Heart left ventricle (tissue), 13 donors: ENCODE results near the gene SLIT1.

Source experiments
- CTCF ChIP-seq, 12 donors: fragments of 200-600 bp; sonication (generic) in 4 of 12; IDR thresholded peaks; one replicate each; pipeline versions ENCODE4 v1.5.0 to v1.8.0; 2018 to 2022; ENCODE audit warnings: antibody characterized with exemption in 12 of 12, mild to moderate bottlenecking in 5 of 12
- POLR2A ChIP-seq, 2 donors: fragments of 450-650 bp; IDR thresholded peaks; one replicate each; pipeline ENCODE4 v1.6.1; 2017; ENCODE audit warnings: antibody characterized with exemption in 2 of 2, mild to moderate bottlenecking in 2 of 2, moderate library complexity in 2 of 2
- donor health status: ischemic (EF 13 %, LVEDD 7.1; RV severe dilation, severe dysfunction).
- donor health status: DM: no; HTN: yes; CAD: no.
- donor health status: DM: no; HTN: no; CAD: no.
- donor health status: ischemic (EF 25% LVEDD 6.9; RV normal size, moderate dysfunction).
- donor health status: ischemic (EF 25% LVEDD 5.7; RV mildly dilated, moderate dysfunction).
- donor health status: ischemic (EF 35%, LVEDD 5.7; RV mildly dilated, moderate dysfunction).
- donor health status: nonischemic (EF 11% LVEDD 7.7; RV severe dilation, severe dysfunction).
- donor health status: DM: yes; HTN: yes; CAD: no.
- donor health status: PGD.
- donor health status: ischemic (EF 29% LVEDD 5.4; RV normal size, mild dysfunction).
- donor health status: nonischemic (EF 23%, LVEDD 6.1; RV moderate dilation, normal function).

GRCh38 chr10:97005349-97005748 is 180.4 kb downstream of the SLIT1 start:
- TF ChIP-seq CTCF (IDR thresholded peaks at IDR 0.05) (no peak), POLR2A (IDR thresholded peaks at IDR 0.05) (no peak)
